Measurements from ENCODE around the gene HACD1. TPM values are rescaled to one million over a fixed set of nuclear protein-coding genes. Genes with fewer than 3 reads are reported as not detected.

Gene HACD1
- polyA plus RNA-seq, 1 experiment = 45.4 TPM

- TF ChIP-seq CTCF (IDR thresholded peaks at IDR 0.05; ENCODE audit: insufficient read depth, low read depth, low read length) = no peak
- Histone ChIP-seq H3K4me3 (ENCODE audit: low read depth, low read length) (no peak overlapping the region), H3K27me3 (ENCODE audit: control insufficient read depth, insufficient read depth, low read length) (no peaks in the 10 kb centered on the region), H3K36me3 (ENCODE audit: control insufficient read depth, insufficient read depth, low read length) (peaks cover 1% of the 10 kb centered on the region)
- ChIA-PET CTCF (interaction anchor here (0.7 to 2.8 kb wide), 3 partner anchors 8 to 18 kb away, joined by 3 to 10 read pairs (median 4); partner anchors contain the start of gene STAM), POLR2A (no interaction called here)
- DNase-seq (ENCODE audit: low read depth) = no peak
These were observed 44.3 kb upstream of the HACD1 start for GRCh38 chr10:17661510-17661909.

GRCh38 chr10:17660921-17661320 is 43.7 kb upstream of the HACD1 start:
- ChIA-PET CTCF (interaction anchor here (2.8 kb wide), 1 partner anchor 17 kb away, joined by 10 read pairs; the partner anchor contains the start of gene STAM), POLR2A (no interaction called here)
- no peak for TF ChIP-seq CTCF (IDR thresholded peaks at IDR 0.05; ENCODE audit: insufficient read depth, low read depth, low read length)
- no peaks in the 10 kb centered on the region for H3K27me3 ChIP-seq (ENCODE audit: control insufficient read depth, insufficient read depth, low read length)
- H3K4me3 ChIP-seq (ENCODE audit: low read depth, low read length) = no peak overlapping the region
- H3K36me3 ChIP-seq (ENCODE audit: control insufficient read depth, insufficient read depth, low read length) = peaks cover 1% of the 10 kb centered on the region
- DNase-seq (ENCODE audit: low read depth) = no peak

GRCh38 chr10:17659365-17659764 is 42.2 kb upstream of the HACD1 start:
- H3K4me3 ChIP-seq (ENCODE audit: low read depth, low read length) = no peak overlapping the region
- DNase-seq (ENCODE audit: low read depth) = no peak
- POLR2A ChIA-PET = interaction anchor here (0.5 to 0.6 kb wide), 3 partner anchors 12 to 54 kb away, joined by 3 to 15 read pairs (median 8); no protein-coding TSS in a partner anchor
- no peak for TF ChIP-seq CTCF (IDR thresholded peaks at IDR 0.05; ENCODE audit: insufficient read depth, low read depth, low read length)
- CTCF ChIA-PET = interaction anchor here (1.0 to 1.7 kb wide), 2 partner anchors 16 to 100 kb away, joined by 3 read pairs; partner anchors contain the start of gene STAM
- peaks cover 1% of the 10 kb centered on the region for H3K36me3 ChIP-seq (ENCODE audit: control insufficient read depth, insufficient read depth, low read length)
- H3K27me3 ChIP-seq (ENCODE audit: control insufficient read depth, insufficient read depth, low read length) = no peaks in the 10 kb centered on the region

GRCh38 chr10:17657103-17657500 is 39.9 kb upstream of the HACD1 start:
- H3K4me3 ChIP-seq (ENCODE audit: low read depth, low read length) = no peak overlapping the region
- no peaks in the 10 kb centered on the region for H3K36me3 ChIP-seq (ENCODE audit: control insufficient read depth, insufficient read depth, low read length)
- DNase-seq (ENCODE audit: low read depth) = no peak
- ChIA-PET CTCF (no interaction called here), POLR2A (no interaction called here)
- TF ChIP-seq CTCF (IDR thresholded peaks at IDR 0.05; ENCODE audit: insufficient read depth, low read depth, low read length) = no peak
- no peaks in the 10 kb centered on the region for H3K27me3 ChIP-seq (ENCODE audit: control insufficient read depth, insufficient read depth, low read length)

- no peaks in the 10 kb centered on the region for H3K27me3 ChIP-seq (ENCODE audit: control insufficient read depth, insufficient read depth, low read length)
- POLR2A ChIA-PET = interaction anchor here (0.6 kb wide), 1 partner anchor 11 kb away, joined by 4 read pairs; no protein-coding TSS in a partner anchor
- TF ChIP-seq CTCF (IDR thresholded peaks at IDR 0.05; ENCODE audit: insufficient read depth, low read depth, low read length) = no peak
- CTCF ChIA-PET = no interaction called here
- H3K36me3 ChIP-seq (ENCODE audit: control insufficient read depth, insufficient read depth, low read length) = no peaks in the 10 kb centered on the region
- no peak for DNase-seq (ENCODE audit: low read depth)
- no peak overlapping the region for H3K4me3 ChIP-seq (ENCODE audit: low read depth, low read length)
These were observed 38.5 kb upstream of the HACD1 start for GRCh38 chr10:17655567-17656146.

All from BJ (cell line).